ENCODE data around the gene HTRA3.

HTRA3 gene

DNA sequence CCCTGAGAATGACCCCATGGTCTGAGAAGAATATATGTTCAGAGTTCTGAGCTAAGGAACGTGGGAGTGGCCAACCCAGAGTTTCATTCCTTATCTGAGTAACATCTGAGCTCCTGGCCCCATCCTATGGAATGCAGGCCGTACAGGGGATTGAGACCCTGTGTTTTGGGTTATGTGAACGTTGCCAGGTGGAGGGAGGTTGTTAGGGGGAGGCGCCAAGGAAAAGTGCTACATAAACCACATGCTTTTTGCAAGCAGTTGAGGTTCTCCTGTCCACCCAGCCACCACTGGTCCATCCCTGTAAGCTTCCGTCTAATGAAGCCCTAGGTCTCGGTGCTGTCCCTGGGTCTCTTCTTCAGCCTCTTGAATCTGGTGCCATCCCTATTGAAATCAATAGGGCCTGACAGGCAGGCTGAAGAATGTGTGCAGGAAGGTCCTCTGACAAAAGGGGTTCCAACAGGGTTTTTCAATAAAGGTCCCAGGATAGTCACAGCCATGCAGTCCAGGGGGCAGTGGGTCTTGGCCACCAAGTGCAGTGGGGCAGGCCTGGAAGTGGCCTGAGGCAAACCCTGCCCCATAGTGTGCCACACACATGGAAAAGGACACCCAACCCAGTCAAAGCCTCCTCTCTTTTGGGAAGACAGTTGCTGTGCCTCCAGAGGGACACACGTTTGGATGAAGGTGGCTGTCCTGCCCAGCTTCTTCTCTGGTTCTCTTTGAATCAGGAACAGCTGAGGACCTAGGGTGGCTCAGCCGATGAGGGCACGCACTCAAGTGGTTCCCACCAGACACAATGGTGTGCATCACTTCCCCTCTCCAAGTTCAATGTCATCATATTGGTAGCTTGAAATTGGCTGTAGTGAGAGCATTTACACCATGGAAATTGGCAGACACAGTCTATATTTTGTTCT lies 53.5 kb downstream of the HTRA3 start:
- no peak overlapping the region for H3K27ac ChIP-seq
- ChIA-PET CTCF (no interaction called here), POLR2A (ENCODE audit: low non-redundant PET) (no interaction called here)
- no peak for TF ChIP-seq CTCF (conservative IDR thresholded peaks at IDR 0.05; ENCODE audit: low read depth)
- no peak for DNase-seq (ENCODE audit: low spot score)

- no peak for DNase-seq (ENCODE audit: low spot score)
- ChIA-PET CTCF (no interaction called here), POLR2A (ENCODE audit: low non-redundant PET) (no interaction called here)
- TF ChIP-seq CTCF (conservative IDR thresholded peaks at IDR 0.05; ENCODE audit: low read depth) = no peak
- H3K27ac ChIP-seq = 0 out of 2 replicates have a peak overlapping the region, but pooled peaks have one; percentile 10
These were observed 54.5 kb downstream of the HTRA3 start for GRCh38 chr4:8323947-8324555.

- TF ChIP-seq CTCF (conservative IDR thresholded peaks at IDR 0.05; ENCODE audit: low read depth) = no peak
- peak; percentile 21 for DNase-seq (ENCODE audit: low spot score)
- 0 out of 2 replicates have a peak overlapping the region, but pooled peaks have one; percentile 10 for H3K27ac ChIP-seq
- ChIA-PET POLR2A (ENCODE audit: low non-redundant PET) (no interaction called here), CTCF (no interaction called here)
These were observed 55.2 kb downstream of the HTRA3 start for GRCh38 chr4:8324640-8325239.

- ChIA-PET CTCF (no interaction called here), POLR2A (ENCODE audit: low non-redundant PET) (no interaction called here)
- no peak overlapping the region for H3K27ac ChIP-seq
- no peak for TF ChIP-seq CTCF (conservative IDR thresholded peaks at IDR 0.05; ENCODE audit: low read depth)
- DNase-seq (ENCODE audit: low spot score) = no peak
These were observed 55.9 kb downstream of the HTRA3 start for GRCh38 chr4:8325291-8325973.

DNA sequence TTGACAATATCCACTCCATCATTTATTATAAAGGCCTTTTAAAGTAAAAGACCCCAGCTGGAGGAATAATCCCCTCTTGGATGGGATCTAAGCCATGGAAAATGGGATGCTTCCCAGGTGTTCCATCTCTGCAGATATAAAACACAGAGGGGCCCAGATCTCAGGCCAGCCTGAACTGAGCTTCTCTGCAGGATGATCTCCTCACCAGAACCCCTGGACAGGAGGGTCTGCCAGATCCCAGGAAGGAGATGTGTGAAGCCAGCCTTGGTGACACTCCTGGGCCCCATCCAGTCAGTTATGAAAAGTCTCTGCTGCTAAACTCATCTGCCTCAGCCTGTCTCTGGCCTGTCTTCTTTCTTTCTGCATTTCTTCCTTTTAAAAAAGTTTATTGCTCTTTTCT lies 56.7 kb downstream of the HTRA3 start:
- TF ChIP-seq CTCF (conservative IDR thresholded peaks at IDR 0.05; ENCODE audit: low read depth) = no peak
- CTCF ChIA-PET = no interaction called here
- POLR2A ChIA-PET (ENCODE audit: low non-redundant PET) = no interaction called here
- no peak for DNase-seq (ENCODE audit: low spot score)
- H3K27ac ChIP-seq = no peak overlapping the region

DNA sequence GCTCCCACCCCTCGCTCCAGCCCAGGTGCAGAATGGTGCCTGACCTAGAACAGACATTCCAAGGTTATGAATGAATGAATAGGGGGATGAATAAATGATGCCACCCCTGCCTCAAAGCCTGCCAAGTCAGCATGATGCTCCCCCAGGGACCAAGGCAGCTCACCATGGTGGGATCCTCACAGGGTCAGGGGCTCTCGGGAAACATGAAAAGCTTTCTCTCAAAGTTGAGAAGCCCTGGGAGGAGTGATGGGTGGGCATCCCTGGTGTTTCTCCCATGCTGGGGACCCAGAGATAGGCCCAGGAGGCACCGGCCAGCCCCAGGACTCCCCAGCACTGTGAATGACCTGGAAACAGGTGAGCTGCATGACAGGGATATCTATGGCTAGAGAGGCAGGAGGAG lies 58.9 kb downstream of the HTRA3 start:
- ChIA-PET CTCF (interaction anchor here (0.7 kb wide), 1 partner anchor 15 kb away, joined by 4 read pairs; no protein-coding TSS in a partner anchor), POLR2A (ENCODE audit: low non-redundant PET) (no interaction called here)
- no peak for DNase-seq (ENCODE audit: low spot score)
- H3K27ac ChIP-seq = no peak overlapping the region
- TF ChIP-seq CTCF (conservative IDR thresholded peaks at IDR 0.05; ENCODE audit: low read depth) = no peak

Data from RWPE1 (cell line).